Chondrocyte (in vitro differentiated cells): ENCODE data around the gene PRCD. TPM values are rescaled to one million over a fixed set of nuclear protein-coding genes. Genes with fewer than 3 reads are reported as not detected.
A peak's percentile ranks its signal among the peaks of the same experiment; 100 is the strongest.
"Not testable (repeated sequence)": the region's sequence is repeated elsewhere in the genome, so short reads cannot be mapped to it uniquely, and the experiment has no call there.

ENCODE experiments used
- DNase-seq: peaks from one replicate; pipeline ENCODE4 v3.0.0; 2021; ENCODE audit warnings: mixed read lengths, low spot score
- H3K27ac Mint-ChIP-seq: one replicate; pipeline ENCODE4 v1.8.0; 2021; ENCODE audit warnings: mild to moderate bottlenecking, moderate library complexity, mixed read lengths; ENCODE audit not compliant: unreplicated experiment
- H3K27me3 Mint-ChIP-seq: 2 replicates; pipeline ENCODE4 v1.8.0; 2021; ENCODE audit warnings: low read depth, mixed read lengths
- H3K36me3 Mint-ChIP-seq: 2 replicates; pipeline ENCODE4 v1.8.0; 2021; ENCODE audit warnings: low read depth, mixed read lengths
- H3K4me1 Mint-ChIP-seq: 2 replicates; pipeline ENCODE4 v1.8.0; 2021; ENCODE audit warnings: low read depth, mild to moderate bottlenecking, mixed read lengths
- H3K4me3 Mint-ChIP-seq: one replicate; pipeline ENCODE4 v1.8.0; 2021; ENCODE audit warnings: mild to moderate bottlenecking, moderate library complexity, mixed read lengths; ENCODE audit not compliant: unreplicated experiment
- H3K9me3 Mint-ChIP-seq: 2 replicates; pipeline ENCODE4 v1.8.0; 2021; ENCODE audit warnings: low read depth, mixed read lengths
- CTCF ChIP-seq: fragments of 200-600 bp; sonication (generic); IDR thresholded peaks from 2 replicates; pipeline ENCODE4 v1.5.0; 2021; ENCODE audit warnings: antibody characterized with exemption, mild to moderate bottlenecking, moderate library complexity
- total RNA-seq: library from RNA; stranded (reverse); gene quantifications from 3 replicates; pipeline ENCODE4 v1.2.1, GENCODE V29; 2021

PRCD gene
- total RNA-seq, 1 donor from 2014 or later = 0.55 TPM

- no peak for TF ChIP-seq CTCF
- peaks cover 3% of the 10 kb centered on the region for H3K36me3 Mint-ChIP-seq
- H3K4me1 Mint-ChIP-seq = peaks cover 26% of the 10 kb centered on the region
- no peaks in the 10 kb centered on the region for H3K27me3 Mint-ChIP-seq
- DNase-seq = no peak
- no peaks in the 10 kb centered on the region for H3K9me3 Mint-ChIP-seq
- no peak overlapping the region for H3K4me3 Mint-ChIP-seq
- H3K27ac Mint-ChIP-seq = no peak overlapping the region
These were observed 14.3 kb downstream of the PRCD start for GRCh38 chr17:76554131-76554530.

GRCh38 chr17:76556765-76557367, 17.0 kb downstream of the PRCD start:
- no peaks in the 10 kb centered on the region for H3K9me3 Mint-ChIP-seq
- H3K4me1 Mint-ChIP-seq = peaks cover 44% of the 10 kb centered on the region
- no peaks in the 10 kb centered on the region for H3K27me3 Mint-ChIP-seq

GRCh38 chr17:76557368-76558197, 17.7 kb downstream of the PRCD start:
- peaks cover 45% of the 10 kb centered on the region for H3K4me1 Mint-ChIP-seq
- peak; percentile 97 for DNase-seq
- H3K27ac Mint-ChIP-seq = peak overlapping the region; percentile 100
- no peaks in the 10 kb centered on the region for H3K9me3 Mint-ChIP-seq
- peaks cover 8% of the 10 kb centered on the region for H3K36me3 Mint-ChIP-seq
- TF ChIP-seq CTCF = peak; percentile 81
- H3K4me3 Mint-ChIP-seq = peak overlapping the region; percentile 99
- H3K27me3 Mint-ChIP-seq = no peaks in the 10 kb centered on the region

More at GRCh38 chr17:76556765-76557367, 17.0 kb downstream of the PRCD start:
- Mint-ChIP-seq H3K4me3 (peak overlapping the region; percentile 99), H3K27ac (peak overlapping the region; percentile 100), H3K36me3 (peaks cover 7% of the 10 kb centered on the region)
- DNase-seq = no peak
- TF ChIP-seq CTCF = no peak

GRCh38 chr17:76558198-76559095, 18.6 kb downstream of the PRCD start:
- no peak for DNase-seq
- Mint-ChIP-seq H3K27ac (peak overlapping the region; percentile 100), H3K27me3 (no peaks in the 10 kb centered on the region), H3K36me3 (peaks cover 12% of the 10 kb centered on the region), H3K9me3 (no peaks in the 10 kb centered on the region), H3K4me1 (peaks cover 48% of the 10 kb centered on the region), H3K4me3 (peak overlapping the region; percentile 99)
- TF ChIP-seq CTCF = peak; percentile 89

- H3K9me3 Mint-ChIP-seq, H3K27ac Mint-ChIP-seq, H3K27me3 Mint-ChIP-seq, DNase-seq: not testable (repeated sequence)
- H3K4me3 Mint-ChIP-seq = peak overlapping the region; percentile 99
- H3K4me1 Mint-ChIP-seq = peaks cover 48% of the 10 kb centered on the region
- peaks cover 13% of the 10 kb centered on the region for H3K36me3 Mint-ChIP-seq
These were observed 19.6 kb downstream of the PRCD start for GRCh38 chr17:76559460-76559859.
